OCI-LY3 (cell line): ENCODE results near the gene ADA.

Source experiments
- EZH2phosphoT487 ChIP-seq: fragments of 200-600 bp; shearing (Covaris generic); IDR thresholded peaks from 2 replicates; pipeline ENCODE4 v1.6.1; 2018; ENCODE audit warnings: antibody characterized with exemption, mixed run types, low read depth
- TF ChIP-seq, protein P1 (sequence below): fragments of 200-600, 300-600 bp; sonication (generic); IDR thresholded peaks from 2 replicates; pipeline ENCODE4 v1.5.1; 2014; ENCODE audit warnings: antibody characterized with exemption, low read length, low read depth

DNA sequence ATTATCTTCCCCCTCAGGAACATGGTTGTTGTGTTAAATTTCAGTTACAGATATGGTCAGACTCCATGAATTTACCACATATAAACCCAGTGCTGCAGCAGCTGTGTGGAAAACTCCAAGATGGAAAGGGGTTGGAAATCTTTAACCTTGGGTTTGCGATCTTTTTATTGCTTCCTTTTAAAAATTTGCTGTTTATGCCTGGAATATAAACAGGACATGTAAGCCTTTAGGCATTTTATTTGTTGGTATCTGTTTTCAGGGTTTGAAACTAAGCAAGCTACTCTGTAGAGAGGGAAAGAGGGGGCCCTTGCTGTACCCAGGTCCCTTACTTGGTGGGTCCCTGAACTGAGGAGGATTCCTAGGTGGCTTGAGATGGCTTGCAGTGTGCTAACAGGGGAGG, 68.3 kb downstream of the ADA start:
- TF ChIP-seq, protein P1, sequence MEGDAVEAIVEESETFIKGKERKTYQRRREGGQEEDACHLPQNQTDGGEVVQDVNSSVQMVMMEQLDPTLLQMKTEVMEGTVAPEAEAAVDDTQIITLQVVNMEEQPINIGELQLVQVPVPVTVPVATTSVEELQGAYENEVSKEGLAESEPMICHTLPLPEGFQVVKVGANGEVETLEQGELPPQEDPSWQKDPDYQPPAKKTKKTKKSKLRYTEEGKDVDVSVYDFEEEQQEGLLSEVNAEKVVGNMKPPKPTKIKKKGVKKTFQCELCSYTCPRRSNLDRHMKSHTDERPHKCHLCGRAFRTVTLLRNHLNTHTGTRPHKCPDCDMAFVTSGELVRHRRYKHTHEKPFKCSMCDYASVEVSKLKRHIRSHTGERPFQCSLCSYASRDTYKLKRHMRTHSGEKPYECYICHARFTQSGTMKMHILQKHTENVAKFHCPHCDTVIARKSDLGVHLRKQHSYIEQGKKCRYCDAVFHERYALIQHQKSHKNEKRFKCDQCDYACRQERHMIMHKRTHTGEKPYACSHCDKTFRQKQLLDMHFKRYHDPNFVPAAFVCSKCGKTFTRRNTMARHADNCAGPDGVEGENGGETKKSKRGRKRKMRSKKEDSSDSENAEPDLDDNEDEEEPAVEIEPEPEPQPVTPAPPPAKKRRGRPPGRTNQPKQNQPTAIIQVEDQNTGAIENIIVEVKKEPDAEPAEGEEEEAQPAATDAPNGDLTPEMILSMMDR = no peak
- TF ChIP-seq EZH2phosphoT487 = no peak
